ENCODE measurements around the gene LLGL2. TPM values are rescaled to one million over a fixed set of nuclear protein-coding genes. Genes with fewer than 3 reads are reported as not detected.
"Not testable (repeated sequence)": the region's sequence is repeated elsewhere in the genome, so short reads cannot be mapped to it uniquely, and the experiment has no call there.

The LLGL2 gene
- total and polyA plus RNA-seq, 9 donors = 0.20 to 45.4 (median 15.1) TPM

GRCh38 chr17:75476752-75477489 lies 48.6 kb upstream of the LLGL2 start:
- Histone ChIP-seq H3K9me3 (no peaks in the 10 kb centered on the region), H3K27me3 (no peaks in the 10 kb centered on the region), H3K4me1 (ENCODE audit: insufficient read depth) (peaks cover 22% of the 10 kb centered on the region), H3K4me3 (no peak overlapping the region), H3K27ac (peak overlapping the region in 1 of 2 donors; percentile 42), H3K36me3 (no peaks in the 10 kb centered on the region)
- peak in 1 of 5 donors; percentile 29 for DNase-seq
- TF ChIP-seq CTCF (IDR thresholded peaks at IDR 0.05) (no peak), POLR2A (IDR thresholded peaks at IDR 0.05) (no peak), EP300 (IDR thresholded peaks at IDR 0.05) (no peak)
- 30 to 43% (median 32%) methylated on average over 11 of the region's 11 CpGs for WGBS, 3 donors
- intact Hi-C loops (cut with DNase I) = no loop called here

- H3K27me3 ChIP-seq; H3K9me3 ChIP-seq; intact Hi-C loops (cut with DNase I); H3K36me3 ChIP-seq; H3K4me3 ChIP-seq: not testable (repeated sequence)
- WGBS, 3 donors = 67 to 80% (median 68%) methylated on average over 11 of the region's 11 CpGs
- Histone ChIP-seq H3K27ac (peak overlapping the region in 1 of 2 donors; percentile 42), H3K4me1 (ENCODE audit: insufficient read depth) (peaks cover 22% of the 10 kb centered on the region)
- peak in 1 of 5 donors; percentile 29 for DNase-seq
Observed at GRCh38 chr17:75477490-75477862, 48.0 kb upstream of the LLGL2 start.

GRCh38 chr17:75478508-75478907 lies 47.0 kb upstream of the LLGL2 start:
- Histone ChIP-seq H3K9me3 (no peaks in the 10 kb centered on the region), H3K36me3 (no peaks in the 10 kb centered on the region), H3K4me3 (no peak overlapping the region), H3K27me3 (no peaks in the 10 kb centered on the region), H3K4me1 (ENCODE audit: insufficient read depth) (peaks cover 22% of the 10 kb centered on the region), H3K27ac (no peak overlapping the region)
- peak in 1 of 5 donors; percentile 28 for DNase-seq
- 15 to 34% (median 24%) methylated on average over 7 of the region's 7 CpGs for WGBS, 3 donors
- TF ChIP-seq POLR2A (IDR thresholded peaks at IDR 0.05) (no peak), CTCF (IDR thresholded peaks at IDR 0.05) (no peak), EP300 (IDR thresholded peaks at IDR 0.05) (no peak)
- intact Hi-C loops (cut with DNase I) = no loop called here

- intact Hi-C loops (cut with DNase I) = no loop called here
- peaks cover 18% of the 10 kb centered on the region for H3K4me1 ChIP-seq (ENCODE audit: insufficient read depth)
- no peak for DNase-seq
Observed at GRCh38 chr17:75480281-75480680, 45.2 kb upstream of the LLGL2 start.

More at GRCh38 chr17:75480281-75480680, 45.2 kb upstream of the LLGL2 start:
- WGBS, 3 donors = 74 to 82% (median 75%) methylated on average over 6 of the region's 6 CpGs
- Histone ChIP-seq H3K27ac (no peak overlapping the region), H3K9me3 (no peaks in the 10 kb centered on the region), H3K36me3 (no peaks in the 10 kb centered on the region), H3K4me3 (no peak overlapping the region), H3K27me3 (no peaks in the 10 kb centered on the region)
- no peak for TF ChIP-seq POLR2A (IDR thresholded peaks at IDR 0.05)
- no peak for TF ChIP-seq EP300 (IDR thresholded peaks at IDR 0.05)
- no peak for TF ChIP-seq CTCF (IDR thresholded peaks at IDR 0.05)
